Tibial nerve (tissue), 4 donors: ENCODE results near the gene RTL10.

ENCODE experiments used
- EP300 ChIP-seq, 2 donors: sonication (generic); formaldehyde crosslinking; IDR thresholded peaks; one replicate each; pipeline ENCODE4 v1.6.1; 2017; ENCODE audit warnings: antibody characterized with exemption in 2 of 2, mild to moderate bottlenecking in 1 of 2
- POLR2A ChIP-seq, 2 donors: fragments of 450-650 bp; IDR thresholded peaks; one replicate each; pipeline ENCODE4 v1.6.1; 2017; ENCODE audit warnings: antibody characterized with exemption in 2 of 2, mild to moderate bottlenecking in 2 of 2, moderate library complexity in 2 of 2
- TF ChIP-seq, protein P1 (sequence below), 5 experiments: fragments of 200-600 bp in 3 of 5; fragments of 450-650 bp in 2 of 5; sonication (generic) in 3 of 5; IDR thresholded peaks; one replicate each; pipeline ENCODE4 v1.5.1; 2016 to 2019; ENCODE audit warnings: antibody characterized with exemption in 5 of 5, mild to moderate bottlenecking in 3 of 5, moderate library complexity in 2 of 5

DNA sequence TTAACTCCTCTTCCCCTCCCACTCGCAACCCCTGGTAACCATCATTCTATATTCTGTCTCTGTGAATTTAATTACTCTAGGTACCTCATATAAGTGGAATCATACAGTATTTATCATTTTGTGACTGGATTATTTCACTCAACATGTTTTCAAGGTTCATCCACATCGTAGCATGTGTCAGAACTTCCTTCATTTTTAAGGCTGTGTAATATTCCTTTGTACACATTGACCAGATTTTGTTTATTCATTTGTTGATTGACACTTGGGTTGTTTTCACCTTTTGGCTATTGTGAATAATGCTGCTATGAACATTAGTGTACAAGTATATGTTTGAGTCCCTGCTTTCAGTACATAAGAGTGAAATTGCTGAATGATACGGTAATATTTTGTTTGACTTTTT, 2.7 kb upstream of the RTL10 start:
- TF ChIP-seq, protein P1, sequence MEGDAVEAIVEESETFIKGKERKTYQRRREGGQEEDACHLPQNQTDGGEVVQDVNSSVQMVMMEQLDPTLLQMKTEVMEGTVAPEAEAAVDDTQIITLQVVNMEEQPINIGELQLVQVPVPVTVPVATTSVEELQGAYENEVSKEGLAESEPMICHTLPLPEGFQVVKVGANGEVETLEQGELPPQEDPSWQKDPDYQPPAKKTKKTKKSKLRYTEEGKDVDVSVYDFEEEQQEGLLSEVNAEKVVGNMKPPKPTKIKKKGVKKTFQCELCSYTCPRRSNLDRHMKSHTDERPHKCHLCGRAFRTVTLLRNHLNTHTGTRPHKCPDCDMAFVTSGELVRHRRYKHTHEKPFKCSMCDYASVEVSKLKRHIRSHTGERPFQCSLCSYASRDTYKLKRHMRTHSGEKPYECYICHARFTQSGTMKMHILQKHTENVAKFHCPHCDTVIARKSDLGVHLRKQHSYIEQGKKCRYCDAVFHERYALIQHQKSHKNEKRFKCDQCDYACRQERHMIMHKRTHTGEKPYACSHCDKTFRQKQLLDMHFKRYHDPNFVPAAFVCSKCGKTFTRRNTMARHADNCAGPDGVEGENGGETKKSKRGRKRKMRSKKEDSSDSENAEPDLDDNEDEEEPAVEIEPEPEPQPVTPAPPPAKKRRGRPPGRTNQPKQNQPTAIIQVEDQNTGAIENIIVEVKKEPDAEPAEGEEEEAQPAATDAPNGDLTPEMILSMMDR (IDR thresholded peaks at IDR 0.05): no peak
- TF ChIP-seq EP300 (IDR thresholded peaks at IDR 0.05) (no peak), POLR2A (IDR thresholded peaks at IDR 0.05) (no peak)
